ENCODE measurements around the gene DEUP1. TPM values are rescaled to one million over a fixed set of nuclear protein-coding genes. Genes with fewer than 3 reads are reported as not detected.
"Not testable (repeated sequence)": the region's sequence is repeated elsewhere in the genome, so short reads cannot be mapped to it uniquely, and the experiment has no call there.

DEUP1 gene
- total RNA-seq, 1 experiment from 2014 or later = 0.44 TPM

- TF ChIP-seq IRF2 (CRISPR knock-in tag; IDR thresholded peaks at IDR 0.05; ENCODE audit: borderline replicate concordance, low read depth) = no peak
These were observed 38.6 kb upstream of the DEUP1 start (continued) for GRCh38 chr11:93291898-93292297.

GRCh38 chr11:93295921-93296575 lies 34.5 kb upstream of the DEUP1 start:
- ChIA-PET POLR2A (no interaction called here), CTCF (no interaction called here)
- DNase-seq (ENCODE audit: low spot score) (no peak), ATAC-seq (no peak)
- Mint-ChIP-seq H3K27me3 (ENCODE audit: low read depth) (no peaks in the 10 kb centered on the region), H3K36me3 (no peaks in the 10 kb centered on the region), H3K4me1 (peaks cover 16% of the 10 kb centered on the region), H3K9me3 (no peaks in the 10 kb centered on the region), H3K27ac (no peak overlapping the region), H3K4me3 (no peak overlapping the region)
- TF ChIP-seq NFATC4 (CRISPR knock-in tag; IDR thresholded peaks at IDR 0.05) = no peak
- TF ChIP-seq TCF7 (CRISPR knock-in tag; IDR thresholded peaks at IDR 0.05; ENCODE audit: low read depth) = no peak
- TF ChIP-seq ZNF532 (CRISPR knock-in tag; IDR thresholded peaks at IDR 0.05; ENCODE audit: borderline replicate concordance) = no peak
- no peak for TF ChIP-seq ZNF219 (CRISPR knock-in tag; IDR thresholded peaks at IDR 0.05; ENCODE audit: borderline replicate concordance)
- TF ChIP-seq, protein P1, sequence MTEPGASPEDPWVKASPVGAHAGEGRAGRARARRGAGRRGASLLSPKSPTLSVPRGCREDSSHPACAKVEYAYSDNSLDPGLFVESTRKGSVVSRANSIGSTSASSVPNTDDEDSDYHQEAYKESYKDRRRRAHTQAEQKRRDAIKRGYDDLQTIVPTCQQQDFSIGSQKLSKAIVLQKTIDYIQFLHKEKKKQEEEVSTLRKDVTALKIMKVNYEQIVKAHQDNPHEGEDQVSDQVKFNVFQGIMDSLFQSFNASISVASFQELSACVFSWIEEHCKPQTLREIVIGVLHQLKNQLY (CRISPR knock-in tag; IDR thresholded peaks at IDR 0.05) = no peak

GRCh38 chr11:93303689-93304088 lies 26.9 kb upstream of the DEUP1 start:
- H3K27ac Mint-ChIP-seq = no peak overlapping the region
- DNase-seq (ENCODE audit: low spot score) (no peak), ATAC-seq (no peak)
- H3K9me3 Mint-ChIP-seq = peaks cover 30% of the 10 kb centered on the region
- H3K27me3 Mint-ChIP-seq (ENCODE audit: low read depth) = peaks cover 2% of the 10 kb centered on the region; the same call in 1 of the 2 replicates
- POLR2A ChIA-PET = no interaction called here
- H3K4me1 Mint-ChIP-seq = 0 out of 2 replicates have a peak, but pooled peaks cover 5% of the 10 kb centered on the region
- peaks cover 6% of the 10 kb centered on the region for H3K36me3 Mint-ChIP-seq
- H3K4me3 Mint-ChIP-seq = no peak overlapping the region
- no peak for TF ChIP-seq ZNF138 (CRISPR knock-in tag; conservative IDR thresholded peaks at IDR 0.05)
- TF ChIP-seq, protein P2, sequence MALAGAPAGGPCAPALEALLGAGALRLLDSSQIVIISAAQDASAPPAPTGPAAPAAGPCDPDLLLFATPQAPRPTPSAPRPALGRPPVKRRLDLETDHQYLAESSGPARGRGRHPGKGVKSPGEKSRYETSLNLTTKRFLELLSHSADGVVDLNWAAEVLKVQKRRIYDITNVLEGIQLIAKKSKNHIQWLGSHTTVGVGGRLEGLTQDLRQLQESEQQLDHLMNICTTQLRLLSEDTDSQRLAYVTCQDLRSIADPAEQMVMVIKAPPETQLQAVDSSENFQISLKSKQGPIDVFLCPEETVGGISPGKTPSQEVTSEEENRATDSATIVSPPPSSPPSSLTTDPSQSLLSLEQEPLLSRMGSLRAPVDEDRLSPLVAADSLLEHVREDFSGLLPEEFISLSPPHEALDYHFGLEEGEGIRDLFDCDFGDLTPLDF (CRISPR knock-in tag; IDR thresholded peaks at IDR 0.05) = no peak
- TF ChIP-seq ZNF219 (CRISPR knock-in tag; IDR thresholded peaks at IDR 0.05; ENCODE audit: borderline replicate concordance) = no peak
- TF ChIP-seq MYBL2 (CRISPR knock-in tag; IDR thresholded peaks at IDR 0.05) = no peak
- TF ChIP-seq ATF2 (CRISPR knock-in tag; IDR thresholded peaks at IDR 0.05; ENCODE audit: borderline replicate concordance, low read depth) = no peak
- TF ChIP-seq ATF3 (CRISPR knock-in tag; conservative IDR thresholded peaks at IDR 0.05) = no peak
- CTCF ChIA-PET = no interaction called here

- H3K27me3 Mint-ChIP-seq (ENCODE audit: low read depth) = not testable (repeated sequence)
These were observed 16.1 kb upstream of the DEUP1 start for GRCh38 chr11:93314399-93314798.

More at GRCh38 chr11:93314399-93314798, 16.1 kb upstream of the DEUP1 start:
- H3K4me3 Mint-ChIP-seq; CTCF ChIA-PET; ATAC-seq; H3K4me1 Mint-ChIP-seq; POLR2A ChIA-PET; H3K27ac Mint-ChIP-seq; DNase-seq (ENCODE audit: low spot score): not testable (repeated sequence)
- H3K9me3 Mint-ChIP-seq = peaks cover 80% of the 10 kb centered on the region
- H3K36me3 Mint-ChIP-seq = peaks cover 46% of the 10 kb centered on the region
